Glutamatergic neuron (in vitro differentiated cells): Measurements from ENCODE around the gene IL18BP. TPM values are rescaled to one million over a fixed set of nuclear protein-coding genes. Genes with fewer than 3 reads are reported as not detected.
A peak's percentile ranks its signal among the peaks of the same experiment; 100 is the strongest.

Experiments
- DNase-seq: peaks from one replicate; pipeline ENCODE4 v3.0.0; 2022
- H3K27ac Mint-ChIP-seq: one replicate; pipeline ENCODE4 v1.8.0; 2020; ENCODE audit warnings: mild to moderate bottlenecking, mixed read lengths, inconsistent platforms; ENCODE audit not compliant: unreplicated experiment
- H3K27me3 Mint-ChIP-seq: one replicate; pipeline ENCODE4 v1.8.0; 2020; ENCODE audit warnings: mild to moderate bottlenecking, moderate library complexity, mixed read lengths, inconsistent platforms; ENCODE audit not compliant: unreplicated experiment
- H3K36me3 Mint-ChIP-seq: one replicate; pipeline ENCODE4 v1.8.0; 2020; ENCODE audit warnings: mild to moderate bottlenecking, mixed read lengths, inconsistent platforms; ENCODE audit not compliant: unreplicated experiment
- H3K4me1 Mint-ChIP-seq: one replicate; pipeline ENCODE4 v1.8.0; 2020; ENCODE audit warnings: mild to moderate bottlenecking, low read depth, mixed read lengths, inconsistent platforms; ENCODE audit not compliant: unreplicated experiment
- H3K4me3 Mint-ChIP-seq: one replicate; pipeline ENCODE4 v1.8.0; 2020; ENCODE audit warnings: mild to moderate bottlenecking, mixed read lengths, inconsistent platforms; ENCODE audit not compliant: unreplicated experiment
- H3K9me3 Mint-ChIP-seq: one replicate; pipeline ENCODE4 v1.8.0; 2020; ENCODE audit warnings: mild to moderate bottlenecking, moderate library complexity, mixed read lengths, inconsistent platforms; ENCODE audit not compliant: unreplicated experiment
- total RNA-seq: library from RNA; stranded (reverse); fragmentation: NEBNext Ultra II Directional; extraction: Animal tissue kit (Norgen Biotek cat#: 25700); gene quantifications from one replicate; pipeline ENCODE4 v1.2.1, GENCODE V29; 2021; ENCODE audit not compliant: unreplicated experiment
- TF ChIP-seq, protein P1 (sequence below): fragments of 200-600 bp; sonication (generic); IDR thresholded peaks from one replicate; pipeline ENCODE4 v1.5.0; 2021; ENCODE audit not compliant: partially characterized antibody, unreplicated experiment

Gene IL18BP
- total RNA-seq, 1 donor from 2014 or later: 13.1 TPM

DNA sequence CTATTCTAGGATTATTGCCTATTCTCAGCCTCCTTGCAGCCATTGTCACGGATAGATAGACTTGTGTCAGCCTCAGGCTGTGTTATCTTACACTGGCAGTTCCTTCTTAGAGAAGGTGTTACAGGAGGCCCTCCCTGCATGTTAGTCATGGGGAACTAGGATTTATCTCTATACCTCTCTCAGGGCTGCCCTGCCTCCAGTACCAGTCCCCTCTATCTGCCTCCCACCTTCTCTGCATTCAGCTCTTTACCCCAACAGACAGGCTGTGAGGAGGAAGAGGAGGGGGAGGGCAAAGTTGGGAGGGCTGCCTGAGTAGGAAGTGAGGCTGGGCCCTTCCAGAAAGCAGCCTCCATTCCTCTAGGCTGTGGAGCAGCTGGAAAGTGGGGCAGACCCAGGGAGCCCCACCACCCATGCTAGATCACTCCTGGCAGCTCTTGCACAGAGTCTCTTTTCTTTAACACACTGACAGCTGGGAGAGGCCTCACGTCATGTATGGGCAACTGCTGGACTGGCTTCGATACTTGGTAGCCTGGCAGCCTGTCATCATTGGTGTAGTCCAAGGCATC, 2.9 kb upstream of the IL18BP start:
- Mint-ChIP-seq H3K27me3 (peaks cover 5% of the 10 kb centered on the region), H3K9me3 (peaks cover 3% of the 10 kb centered on the region), H3K4me1 (peaks cover 6% of the 10 kb centered on the region), H3K4me3 (no peak overlapping the region), H3K27ac (no peak overlapping the region), H3K36me3 (no peaks in the 10 kb centered on the region)
- TF ChIP-seq, protein P1, sequence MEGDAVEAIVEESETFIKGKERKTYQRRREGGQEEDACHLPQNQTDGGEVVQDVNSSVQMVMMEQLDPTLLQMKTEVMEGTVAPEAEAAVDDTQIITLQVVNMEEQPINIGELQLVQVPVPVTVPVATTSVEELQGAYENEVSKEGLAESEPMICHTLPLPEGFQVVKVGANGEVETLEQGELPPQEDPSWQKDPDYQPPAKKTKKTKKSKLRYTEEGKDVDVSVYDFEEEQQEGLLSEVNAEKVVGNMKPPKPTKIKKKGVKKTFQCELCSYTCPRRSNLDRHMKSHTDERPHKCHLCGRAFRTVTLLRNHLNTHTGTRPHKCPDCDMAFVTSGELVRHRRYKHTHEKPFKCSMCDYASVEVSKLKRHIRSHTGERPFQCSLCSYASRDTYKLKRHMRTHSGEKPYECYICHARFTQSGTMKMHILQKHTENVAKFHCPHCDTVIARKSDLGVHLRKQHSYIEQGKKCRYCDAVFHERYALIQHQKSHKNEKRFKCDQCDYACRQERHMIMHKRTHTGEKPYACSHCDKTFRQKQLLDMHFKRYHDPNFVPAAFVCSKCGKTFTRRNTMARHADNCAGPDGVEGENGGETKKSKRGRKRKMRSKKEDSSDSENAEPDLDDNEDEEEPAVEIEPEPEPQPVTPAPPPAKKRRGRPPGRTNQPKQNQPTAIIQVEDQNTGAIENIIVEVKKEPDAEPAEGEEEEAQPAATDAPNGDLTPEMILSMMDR: no peak
- no peak for DNase-seq

DNA sequence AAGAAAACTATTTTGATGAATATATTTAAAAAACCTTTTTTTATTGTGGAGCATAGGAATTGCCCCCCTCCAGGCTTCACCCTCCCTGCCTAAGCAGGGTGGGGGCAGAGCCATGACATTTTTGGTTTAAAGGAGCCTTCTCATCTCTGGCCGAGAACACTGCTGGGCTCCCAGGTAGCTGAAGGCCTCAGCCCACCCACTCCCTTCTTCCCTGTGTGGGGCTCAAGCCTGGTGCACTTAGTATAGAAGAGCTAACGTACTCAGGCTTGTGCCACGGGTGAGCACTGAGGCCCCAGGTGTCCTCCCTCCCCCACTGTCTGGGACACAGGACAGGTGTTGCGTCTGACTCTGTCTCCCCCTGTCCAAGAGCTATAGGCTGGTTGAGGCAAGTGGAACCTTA, 2.2 kb upstream of the IL18BP start:
- no peak for DNase-seq

DNA sequence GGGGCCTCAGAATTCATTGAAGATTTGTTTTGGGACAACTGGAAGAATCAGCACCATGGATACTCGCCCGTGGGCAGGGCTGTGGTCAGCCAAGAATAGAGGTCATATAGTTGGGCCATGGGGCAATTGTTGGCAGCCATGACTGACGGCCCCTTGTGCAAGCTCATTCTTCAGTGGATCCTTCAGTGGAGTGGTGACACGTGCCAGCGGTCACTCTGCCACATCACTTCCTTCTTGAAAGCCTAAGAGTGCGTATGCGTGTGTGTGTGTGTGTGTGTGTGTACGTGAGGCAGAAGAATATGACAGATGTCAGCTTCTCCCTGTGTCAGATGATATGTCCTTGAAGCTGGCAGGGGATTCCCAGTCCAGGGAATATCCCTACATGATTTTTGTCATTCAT, 1.8 kb upstream of the IL18BP start:
- Mint-ChIP-seq H3K27me3 (peaks cover 5% of the 10 kb centered on the region), H3K36me3 (peaks cover 3% of the 10 kb centered on the region), H3K9me3 (peaks cover 3% of the 10 kb centered on the region), H3K4me1 (peaks cover 10% of the 10 kb centered on the region), H3K4me3 (no peak overlapping the region), H3K27ac (peak overlapping the region; percentile 36)
- TF ChIP-seq, protein P1: no peak
- no peak for DNase-seq

More for the DNA sequence above, 2.2 kb upstream of the IL18BP start:
- H3K27ac Mint-ChIP-seq: peak overlapping the region; percentile 36
- H3K27me3 Mint-ChIP-seq: peaks cover 5% of the 10 kb centered on the region
- peaks cover 6% of the 10 kb centered on the region for H3K4me1 Mint-ChIP-seq
- H3K9me3 Mint-ChIP-seq: peaks cover 3% of the 10 kb centered on the region
- TF ChIP-seq, protein P1: no peak
- no peak overlapping the region for H3K4me3 Mint-ChIP-seq
- H3K36me3 Mint-ChIP-seq: no peaks in the 10 kb centered on the region

DNA sequence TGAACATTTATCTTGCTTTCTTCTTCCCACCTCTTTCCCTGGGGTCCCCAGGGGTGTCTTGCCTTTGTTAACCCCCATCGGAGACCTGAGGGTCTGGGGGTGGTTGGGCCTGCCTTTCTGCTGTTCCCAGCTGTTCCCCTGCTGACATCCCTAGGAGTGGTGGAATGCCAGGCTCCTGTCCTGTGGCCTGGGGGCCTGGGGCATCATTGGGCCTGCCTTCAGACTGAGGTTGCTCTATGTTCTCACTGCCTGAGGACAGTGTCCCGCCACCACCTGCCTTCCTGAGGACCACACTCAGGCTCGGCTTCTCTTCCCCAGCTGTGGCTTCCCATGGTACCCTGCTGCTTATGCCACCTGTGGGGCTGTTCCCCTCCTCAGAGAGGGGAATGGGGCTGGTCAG, 1.1 kb upstream of the IL18BP start:
- DNase-seq: no peak
- Mint-ChIP-seq H3K27me3 (peaks cover 12% of the 10 kb centered on the region), H3K27ac (no peak overlapping the region), H3K4me1 (peaks cover 16% of the 10 kb centered on the region), H3K9me3 (peaks cover 7% of the 10 kb centered on the region), H3K4me3 (no peak overlapping the region), H3K36me3 (peaks cover 5% of the 10 kb centered on the region)
- TF ChIP-seq, protein P1: no peak

DNA sequence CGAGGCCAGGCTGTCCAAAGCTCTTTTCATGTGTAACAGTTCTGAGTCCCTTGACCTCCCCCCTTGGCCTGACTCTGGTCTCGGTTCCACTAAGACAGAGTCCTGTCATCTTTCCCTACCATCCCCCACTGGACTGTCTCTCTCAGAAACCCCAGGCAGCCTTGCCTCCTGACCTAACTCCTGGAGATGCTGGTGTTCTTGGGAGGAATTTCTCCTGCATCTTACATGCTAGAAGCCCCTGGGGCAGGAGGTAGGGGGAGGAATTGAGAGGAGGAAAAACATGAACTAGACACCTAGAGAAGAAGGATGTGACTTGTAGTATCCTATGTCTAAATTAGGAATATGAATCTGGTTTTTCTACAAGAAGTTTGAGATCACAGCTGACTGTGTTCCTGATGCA, 648 bp upstream of the IL18BP start:
- Mint-ChIP-seq H3K4me1 (peaks cover 21% of the 10 kb centered on the region), H3K27me3 (peaks cover 13% of the 10 kb centered on the region), H3K4me3 (no peak overlapping the region), H3K36me3 (peaks cover 5% of the 10 kb centered on the region), H3K9me3 (peaks cover 7% of the 10 kb centered on the region), H3K27ac (no peak overlapping the region)
- no peak for DNase-seq
- TF ChIP-seq, protein P1: no peak
